ENCODE measurements around the gene CCDC90B.

GRCh38 chr11:83318931-83319330 lies 32.8 kb upstream of the CCDC90B start:
- TF ChIP-seq CTCF (conservative IDR thresholded peaks at IDR 0.05; ENCODE audit: low read depth, low read length) (no peak), EZH2 (IDR thresholded peaks at IDR 0.05; ENCODE audit: borderline replicate concordance, low read depth, low read length, poor library complexity, severe bottlenecking) (no peak)
